DND-41 (cell line): Measurements from ENCODE around the gene RNF213.
A peak's percentile ranks its signal among the peaks of the same experiment; 100 is the strongest.

Source experiments
- ATAC-seq: fragments of 200-7000 bp; cut with Tn5 transposase; 3 replicates; pipeline ENCODE4 v1.9.1; 2021; ENCODE audit warnings: low read depth; ENCODE audit not compliant: insufficient read depth
- DNase-seq: peaks from one replicate; pipeline ENCODE4 v3.0.0-alpha.2; 2020
- H2AFZ ChIP-seq: 2 replicates; pipeline ENCODE4 v1.6.0; 2012; ENCODE audit warnings: low read depth, low read length
- H3K27ac ChIP-seq: 2 replicates; pipeline ENCODE4 v1.5.1; 2012; ENCODE audit warnings: low read length, inconsistent platforms
- H3K27me3 ChIP-seq: fragments of 200-600 bp; sonication (generic); 2 replicates; pipeline ENCODE4 v1.6.0; 2012; ENCODE audit warnings: low read length, mild to moderate bottlenecking, inconsistent platforms; ENCODE audit not compliant: insufficient read depth, poor library complexity
- H3K36me3 ChIP-seq: 2 replicates; pipeline ENCODE4 v1.5.1; 2012; ENCODE audit warnings: low read length, inconsistent platforms; ENCODE audit not compliant: insufficient read depth
- H3K4me1 ChIP-seq: 2 replicates; pipeline ENCODE4 v1.5.1; 2012; ENCODE audit warnings: mild to moderate bottlenecking, low read length; ENCODE audit not compliant: insufficient read depth
- H3K4me2 ChIP-seq: 2 replicates; pipeline ENCODE4 v1.6.0; 2012; ENCODE audit warnings: mild to moderate bottlenecking, moderate library complexity, low read length, inconsistent platforms; ENCODE audit not compliant: insufficient read depth
- H3K4me3 ChIP-seq, 2 experiments: fragments of 200-600 bp in 1 of 2; shearing (Covaris generic) in 1 of 2; 2 replicates each; pipeline ENCODE4 v1.5.1; 2012 to 2016; ENCODE audit warnings: inconsistent platforms in 2 of 2, low read length in 2 of 2, mild to moderate bottlenecking in 2 of 2, low read depth in 1 of 2, moderate library complexity in 1 of 2
- H3K79me2 ChIP-seq: 2 replicates; pipeline ENCODE4 v1.6.0; 2012; ENCODE audit warnings: low read length, inconsistent platforms; ENCODE audit not compliant: insufficient read depth
- H3K9ac ChIP-seq: 2 replicates; pipeline ENCODE4 v1.6.0; 2012; ENCODE audit warnings: low read depth, mild to moderate bottlenecking, inconsistent platforms, low read length, moderate library complexity
- H3K9me3 ChIP-seq: 2 replicates; pipeline ENCODE4 v1.5.1; 2012; ENCODE audit warnings: low read length, moderate library complexity, mild to moderate bottlenecking, inconsistent platforms; ENCODE audit not compliant: insufficient read depth, severe bottlenecking
- H4K20me1 ChIP-seq: 2 replicates; pipeline ENCODE4 v1.6.0; 2012; ENCODE audit warnings: low read length; ENCODE audit not compliant: insufficient read depth
- CTCF ChIP-seq: IDR thresholded peaks from 2 replicates; pipeline ENCODE4 v1.5.1; 2012; ENCODE audit warnings: borderline replicate concordance, low read length, moderate library complexity, mild to moderate bottlenecking; ENCODE audit not compliant: poor library complexity, severe bottlenecking; ENCODE audit errors: extremely low read depth
- EZH2 ChIP-seq: IDR thresholded peaks from 3 replicates; pipeline ENCODE4 v1.6.1; 2012; ENCODE audit warnings: borderline replicate concordance, low read depth, mild to moderate bottlenecking, moderate library complexity, low read length, inconsistent platforms; ENCODE audit not compliant: severe bottlenecking

The RNF213 gene

GRCh38 chr17:80382956-80383355 is 122.3 kb downstream of the RNF213 start:
- Histone ChIP-seq H4K20me1 (no peaks in the 10 kb centered on the region), H3K4me3 (no peak overlapping the region), H3K9me3 (no peaks in the 10 kb centered on the region), H3K27me3 (no peaks in the 10 kb centered on the region), H2AFZ (no peak overlapping the region), H3K4me1 (no peaks in the 10 kb centered on the region), H3K4me2 (no peak overlapping the region), H3K36me3 (peaks cover 99% of the 10 kb centered on the region), H3K27ac (no peak overlapping the region), H3K9ac (no peak overlapping the region), H3K79me2 (no peaks in the 10 kb centered on the region)
- DNase-seq (no peak), ATAC-seq (no peak)
- TF ChIP-seq CTCF (no peak), EZH2 (no peak)

GRCh38 chr17:80384078-80384960 is 123.7 kb downstream of the RNF213 start:
- no peaks in the 10 kb centered on the region for H3K27me3 ChIP-seq
- H3K79me2 ChIP-seq, result no peaks in the 10 kb centered on the region
- no peaks in the 10 kb centered on the region for H3K4me1 ChIP-seq
- H3K9me3 ChIP-seq, result no peaks in the 10 kb centered on the region
- DNase-seq, result no peak
- no peak overlapping the region for H3K9ac ChIP-seq
- no peak for ATAC-seq
- no peak overlapping the region for H3K4me3 ChIP-seq
- H3K27ac ChIP-seq, result peak overlapping the region; percentile 9; the same call in 1 of the 2 replicates
- H4K20me1 ChIP-seq, result no peaks in the 10 kb centered on the region; the same call in 1 of the 2 replicates
- H3K4me2 ChIP-seq, result no peak overlapping the region
- H3K36me3 ChIP-seq, result peaks cover 99% of the 10 kb centered on the region
- TF ChIP-seq CTCF (no peak), EZH2 (no peak)
- no peak overlapping the region for H2AFZ ChIP-seq

GRCh38 chr17:80385046-80385445 is 124.4 kb downstream of the RNF213 start:
- no peaks in the 10 kb centered on the region for H3K79me2 ChIP-seq
- ATAC-seq (no peak), DNase-seq (no peak)
- H3K27ac ChIP-seq, result no peak overlapping the region
- H3K9ac ChIP-seq, result no peak overlapping the region
- no peaks in the 10 kb centered on the region; the same call in 1 of the 2 replicates for H4K20me1 ChIP-seq
- H3K27me3 ChIP-seq, result no peaks in the 10 kb centered on the region
- no peak for TF ChIP-seq EZH2
- TF ChIP-seq CTCF, result no peak
- no peaks in the 10 kb centered on the region for H3K4me1 ChIP-seq
- H2AFZ ChIP-seq, result no peak overlapping the region
- no peaks in the 10 kb centered on the region for H3K9me3 ChIP-seq
- H3K4me2 ChIP-seq, result no peak overlapping the region
- peaks cover 99% of the 10 kb centered on the region for H3K36me3 ChIP-seq
- no peak overlapping the region for H3K4me3 ChIP-seq
